Activated T-helper 1 cell treated with Interleukin-2 at 50 U/mL for 16 hours (primary cell): ENCODE data around the gene CKB.
"Not testable (repeated sequence)": the region's sequence is repeated elsewhere in the genome, so short reads cannot be mapped to it uniquely, and the experiment has no call there.

ENCODE experiments used
- DNase-seq: peaks from one replicate; pipeline ENCODE4 v3.0.0-alpha.2; 2020; ENCODE audit warnings: low read depth

The CKB gene

GRCh38 chr14:103512180-103512579, 10.4 kb downstream of the CKB start:
- not testable (repeated sequence) for DNase-seq

GRCh38 chr14:103510724-103511693, 11.6 kb downstream of the CKB start:
- no peak for DNase-seq

GRCh38 chr14:103509864-103510723, 12.5 kb downstream of the CKB start:
- no peak for DNase-seq

- no peak for DNase-seq
Observed at GRCh38 chr14:103508521-103509329, 13.9 kb downstream of the CKB start.

- no peak for DNase-seq
Observed at GRCh38 chr14:103507751-103508150, 14.9 kb downstream of the CKB start.

GRCh38 chr14:103504991-103505565, 17.6 kb downstream of the CKB start:
- no peak for DNase-seq

GRCh38 chr14:103503296-103503695, 19.3 kb downstream of the CKB start:
- DNase-seq = no peak

- no peak for DNase-seq
Observed at GRCh38 chr14:103502877-103503276, 19.8 kb downstream of the CKB start.

GRCh38 chr14:103501921-103502669, 20.5 kb downstream of the CKB start:
- DNase-seq = no peak

- no peak for DNase-seq
Observed at GRCh38 chr14:103501041-103501870, 21.4 kb downstream of the CKB start.

- peak; percentile 52 for DNase-seq
Observed at GRCh38 chr14:103500148-103500990, 22.3 kb downstream of the CKB start.

GRCh38 chr14:103499709-103500108, 22.9 kb downstream of the CKB start:
- DNase-seq = no peak

- no peak for DNase-seq
Observed at GRCh38 chr14:103496776-103497175, 25.9 kb downstream of the CKB start.

GRCh38 chr14:103495854-103496253, 26.8 kb downstream of the CKB start:
- no peak for DNase-seq

- DNase-seq = no peak
Observed at GRCh38 chr14:103492156-103492925, 30.3 kb downstream of the CKB start.

GRCh38 chr14:103491691-103492090, 30.9 kb downstream of the CKB start:
- DNase-seq = no peak

- DNase-seq = no peak
Observed at GRCh38 chr14:103489621-103490020, 33.0 kb downstream of the CKB start.

- DNase-seq = no peak
Observed at GRCh38 chr14:103488960-103489359, 33.7 kb downstream of the CKB start.
